DMS114 treated with DMSO at 0.1 percent for 48 hours (cell line): Measurements from ENCODE around the gene NAV3.

ENCODE experiments used
- DNase-seq: peaks from one replicate; lab custom pipeline; 2025; ENCODE audit not compliant: unreplicated experiment; lab: John Stamatoyannopoulos, UW

Gene NAV3

GRCh38 chr12:77830583-77831351, at the start of gene NAV3:
Gene NAV3, plus strand, starts transcription at chr12:77830894. Its CDS starts 568 bp downstream, at chr12:77831462.
- no peak for DNase-seq

GRCh38 chr12:77782034-77782433, 48.7 kb upstream of the NAV3 start:
- no peak for DNase-seq

- no peak for DNase-seq
Observed at GRCh38 chr12:77782766-77783165, 47.9 kb upstream of the NAV3 start.

GRCh38 chr12:77785211-77785610, 45.5 kb upstream of the NAV3 start:
- no peak for DNase-seq

- DNase-seq: no peak
Observed at GRCh38 chr12:77786675-77787074, 44.0 kb upstream of the NAV3 start.

- DNase-seq: no peak
Observed at GRCh38 chr12:77788231-77789168, 42.2 kb upstream of the NAV3 start.

GRCh38 chr12:77795699-77796098, 35.0 kb upstream of the NAV3 start:
- DNase-seq: no peak

- no peak for DNase-seq
Observed at GRCh38 chr12:77796775-77797174, 33.9 kb upstream of the NAV3 start.

- no peak for DNase-seq
Observed at GRCh38 chr12:77800501-77800900, 30.2 kb upstream of the NAV3 start.

- DNase-seq: no peak
Observed at GRCh38 chr12:77808534-77808933, 22.2 kb upstream of the NAV3 start.

GRCh38 chr12:77813558-77813957, 17.1 kb upstream of the NAV3 start:
- DNase-seq: no peak

GRCh38 chr12:77814386-77814785, 16.3 kb upstream of the NAV3 start:
- no peak for DNase-seq

- DNase-seq: no peak
Observed at GRCh38 chr12:77816196-77816595, 14.5 kb upstream of the NAV3 start.

GRCh38 chr12:77817276-77817675, 13.4 kb upstream of the NAV3 start:
- DNase-seq: no peak

GRCh38 chr12:77818351-77818750, 12.3 kb upstream of the NAV3 start:
- DNase-seq: no peak

GRCh38 chr12:77821699-77822203, 8.9 kb upstream of the NAV3 start:
- DNase-seq: no peak

GRCh38 chr12:77833329-77833728, 2.6 kb downstream of the NAV3 start:
- DNase-seq: no peak

- DNase-seq: no peak
Observed at GRCh38 chr12:77834618-77835017, 3.9 kb downstream of the NAV3 start.

GRCh38 chr12:77835969-77836368, 5.3 kb downstream of the NAV3 start:
- no peak for DNase-seq

GRCh38 chr12:77837876-77838291, 7.2 kb downstream of the NAV3 start:
- no peak for DNase-seq

- DNase-seq: no peak
Observed at GRCh38 chr12:77841521-77841920, 10.8 kb downstream of the NAV3 start.

GRCh38 chr12:77842430-77842829, 11.7 kb downstream of the NAV3 start:
- no peak for DNase-seq
